Parathyroid adenoma (tissue), 2 donors: ENCODE data around the gene PTPRT.

Source experiments
- H2AFZ ChIP-seq: fragments of 300-600 bp; sonication (generic); one replicate; pipeline ENCODE4 v1.7.0; 2017; ENCODE audit warnings: antibody characterized with exemption, mild to moderate bottlenecking
- H3K27ac ChIP-seq: fragments of 300-600 bp; sonication (generic); one replicate; pipeline ENCODE4 v1.7.0; 2017
- H3K27me3 ChIP-seq: fragments of 300-600 bp; sonication (generic); one replicate; pipeline ENCODE4 v1.7.0; 2017; ENCODE audit warnings: low read length; ENCODE audit not compliant: control insufficient read depth, insufficient read depth
- H3K36me3 ChIP-seq: fragments of 300-600 bp; sonication (generic); one replicate; pipeline ENCODE4 v1.7.0; 2017; ENCODE audit warnings: low read length; ENCODE audit not compliant: control insufficient read depth, insufficient read depth
- H3K4me1 ChIP-seq: fragments of 300-600 bp; sonication (generic); one replicate; pipeline ENCODE4 v1.7.0; 2017; ENCODE audit warnings: control low read depth
- H3K4me2 ChIP-seq: fragments of 300-600 bp; sonication (generic); one replicate; pipeline ENCODE4 v1.7.0; 2017; ENCODE audit warnings: low read length
- H3K4me3 ChIP-seq: fragments of 300-600 bp; sonication (generic); one replicate; pipeline ENCODE4 v1.7.0; 2017; ENCODE audit warnings: low read depth, low read length
- H3K79me2 ChIP-seq: fragments of 300-600 bp; sonication (generic); one replicate; pipeline ENCODE4 v1.7.0; 2017; ENCODE audit warnings: control low read depth
- H3K9ac ChIP-seq: fragments of 300-600 bp; sonication (generic); one replicate; pipeline ENCODE4 v1.7.0; 2017; ENCODE audit warnings: mild to moderate bottlenecking
- H3K9me3 ChIP-seq: fragments of 300-600 bp; sonication (generic); one replicate; pipeline ENCODE4 v1.7.0; 2017; ENCODE audit warnings: low read length; ENCODE audit not compliant: control insufficient read depth
- CTCF ChIP-seq: fragments of 300-600 bp; sonication (generic); IDR thresholded peaks from one replicate; pipeline ENCODE4 v1.7.0; 2017; ENCODE audit warnings: antibody characterized with exemption, mild to moderate bottlenecking
- donor health status: primary hyperparathyroidism.

The PTPRT gene

GRCh38 chr20:42986143-42986773 is 203.4 kb downstream of the PTPRT start:
- TF ChIP-seq CTCF, result no peak

GRCh38 chr20:42985628-42986027 is 204.1 kb downstream of the PTPRT start:
- Histone ChIP-seq H3K4me2 (no peak overlapping the region), H3K36me3 (no peaks in the 10 kb centered on the region), H3K79me2 (peaks cover 7% of the 10 kb centered on the region), H3K9me3 (no peaks in the 10 kb centered on the region), H3K4me3 (no peak overlapping the region), H2AFZ (no peak overlapping the region), H3K27me3 (no peaks in the 10 kb centered on the region), H3K27ac (no peak overlapping the region), H3K9ac (no peak overlapping the region), H3K4me1 (peaks cover 26% of the 10 kb centered on the region)
- TF ChIP-seq CTCF, result no peak

More at GRCh38 chr20:42986143-42986773, 203.4 kb downstream of the PTPRT start:
- Histone ChIP-seq H3K9ac (no peak overlapping the region), H2AFZ (no peak overlapping the region), H3K36me3 (no peaks in the 10 kb centered on the region), H3K4me3 (no peak overlapping the region), H3K27me3 (no peaks in the 10 kb centered on the region), H3K79me2 (peaks cover 7% of the 10 kb centered on the region), H3K27ac (no peak overlapping the region), H3K4me1 (peaks cover 26% of the 10 kb centered on the region), H3K9me3 (no peaks in the 10 kb centered on the region), H3K4me2 (no peak overlapping the region)

GRCh38 chr20:42982218-42982617 is 207.5 kb downstream of the PTPRT start:
- Histone ChIP-seq H3K4me2 (no peak overlapping the region), H3K9ac (no peak overlapping the region), H2AFZ (peak overlapping the region; percentile 52), H3K36me3 (no peaks in the 10 kb centered on the region), H3K79me2 (peaks cover 2% of the 10 kb centered on the region), H3K4me3 (no peak overlapping the region), H3K27ac (peak overlapping the region; percentile 86), H3K27me3 (no peaks in the 10 kb centered on the region), H3K9me3 (no peaks in the 10 kb centered on the region), H3K4me1 (peaks cover 21% of the 10 kb centered on the region)
- no peak for TF ChIP-seq CTCF

- no peak overlapping the region for H3K9ac ChIP-seq
- no peak overlapping the region for H3K27ac ChIP-seq
- no peaks in the 10 kb centered on the region for H3K79me2 ChIP-seq
- H3K36me3 ChIP-seq, result no peaks in the 10 kb centered on the region
- TF ChIP-seq CTCF, result no peak
- H3K4me1 ChIP-seq, result peaks cover 21% of the 10 kb centered on the region
- no peaks in the 10 kb centered on the region for H3K27me3 ChIP-seq
- no peak overlapping the region for H2AFZ ChIP-seq
- no peak overlapping the region for H3K4me2 ChIP-seq
- no peaks in the 10 kb centered on the region for H3K9me3 ChIP-seq
- H3K4me3 ChIP-seq, result no peak overlapping the region
Measured at GRCh38 chr20:42981253-42981652, 208.5 kb downstream of the PTPRT start.

GRCh38 chr20:42979720-42980119 is 210.0 kb downstream of the PTPRT start:
- H3K4me3 ChIP-seq, result no peak overlapping the region
- no peaks in the 10 kb centered on the region for H3K36me3 ChIP-seq
- H3K4me1 ChIP-seq, result peaks cover 22% of the 10 kb centered on the region
- H3K9ac ChIP-seq, result no peak overlapping the region
- no peaks in the 10 kb centered on the region for H3K9me3 ChIP-seq
- H2AFZ ChIP-seq, result no peak overlapping the region
- no peak for TF ChIP-seq CTCF
- H3K27ac ChIP-seq, result no peak overlapping the region
- H3K27me3 ChIP-seq, result no peaks in the 10 kb centered on the region
- H3K79me2 ChIP-seq, result no peaks in the 10 kb centered on the region
- H3K4me2 ChIP-seq, result no peak overlapping the region
